Epithelial cell of esophagus (primary cell): Measurements from ENCODE around the gene EXD3.
"Not testable (repeated sequence)": the region's sequence is repeated elsewhere in the genome, so short reads cannot be mapped to it uniquely, and the experiment has no call there.

Experiments
- DNase-seq: peaks from one replicate; pipeline ENCODE4 v3.0.0; 2010; ENCODE audit warnings: low read depth
- H3K4me3 ChIP-seq: 2 replicates; pipeline ENCODE4 v1.5.1; 2011; ENCODE audit warnings: mild to moderate bottlenecking, low read length, control low read depth
- TF ChIP-seq, protein P1 (sequence below): IDR thresholded peaks from 2 replicates; pipeline ENCODE4 v1.5.1; 2011; ENCODE audit warnings: low read depth, mild to moderate bottlenecking, low read length, control low read depth, inconsistent platforms; ENCODE audit not compliant: insufficient read depth; ENCODE audit errors: missing control alignments

Gene EXD3

DNA sequence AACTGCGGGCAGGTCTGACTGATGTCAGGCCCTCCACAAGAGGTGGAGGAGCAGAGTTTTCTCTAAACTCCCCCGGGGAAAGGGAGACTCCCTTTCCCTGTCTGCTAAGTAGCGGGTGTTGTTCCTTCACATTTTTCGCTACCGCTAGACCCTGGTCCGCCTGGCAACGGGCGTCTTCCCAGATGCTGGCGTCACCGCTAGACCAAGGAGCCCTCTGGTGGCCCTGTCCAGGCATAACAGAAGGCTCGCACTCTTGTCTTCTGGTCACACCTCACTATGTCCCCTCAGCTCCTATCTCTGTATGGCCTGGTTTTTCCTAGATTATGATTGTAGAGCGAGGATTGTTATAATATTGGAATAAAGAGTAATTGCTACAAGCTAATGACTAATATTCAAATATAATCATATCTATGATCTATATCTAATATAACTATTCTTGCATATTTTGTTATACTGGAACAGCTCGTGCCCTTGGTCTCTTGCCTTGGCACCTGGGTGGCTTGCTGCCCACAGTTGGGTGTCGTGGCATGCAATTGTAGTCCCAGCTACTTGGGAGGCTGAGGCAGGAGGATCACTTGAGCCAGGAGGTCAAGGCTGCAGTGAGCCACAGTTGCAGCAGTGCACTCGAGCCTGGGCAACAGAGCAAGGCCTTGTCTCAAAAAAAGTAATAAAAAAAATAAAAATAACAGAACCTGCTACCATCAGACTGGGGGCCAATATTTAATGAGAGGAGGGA, 160.6 kb downstream of the EXD3 start:
- not testable (repeated sequence) for H3K4me3 ChIP-seq, DNase-seq
- TF ChIP-seq, protein P1, sequence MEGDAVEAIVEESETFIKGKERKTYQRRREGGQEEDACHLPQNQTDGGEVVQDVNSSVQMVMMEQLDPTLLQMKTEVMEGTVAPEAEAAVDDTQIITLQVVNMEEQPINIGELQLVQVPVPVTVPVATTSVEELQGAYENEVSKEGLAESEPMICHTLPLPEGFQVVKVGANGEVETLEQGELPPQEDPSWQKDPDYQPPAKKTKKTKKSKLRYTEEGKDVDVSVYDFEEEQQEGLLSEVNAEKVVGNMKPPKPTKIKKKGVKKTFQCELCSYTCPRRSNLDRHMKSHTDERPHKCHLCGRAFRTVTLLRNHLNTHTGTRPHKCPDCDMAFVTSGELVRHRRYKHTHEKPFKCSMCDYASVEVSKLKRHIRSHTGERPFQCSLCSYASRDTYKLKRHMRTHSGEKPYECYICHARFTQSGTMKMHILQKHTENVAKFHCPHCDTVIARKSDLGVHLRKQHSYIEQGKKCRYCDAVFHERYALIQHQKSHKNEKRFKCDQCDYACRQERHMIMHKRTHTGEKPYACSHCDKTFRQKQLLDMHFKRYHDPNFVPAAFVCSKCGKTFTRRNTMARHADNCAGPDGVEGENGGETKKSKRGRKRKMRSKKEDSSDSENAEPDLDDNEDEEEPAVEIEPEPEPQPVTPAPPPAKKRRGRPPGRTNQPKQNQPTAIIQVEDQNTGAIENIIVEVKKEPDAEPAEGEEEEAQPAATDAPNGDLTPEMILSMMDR: peak; percentile 50
